ENCODE measurements around the gene DCAF8L1.

Gene DCAF8L1

GRCh38 chrX:27953171-27953570, 28.1 kb downstream of the DCAF8L1 start:
- Histone ChIP-seq H3K27me3 (replicated peaks) (no peaks in the 10 kb centered on the region), H3K36me3 (replicated peaks) (no peaks in the 10 kb centered on the region), H3K27ac (no peak overlapping the region), H3K4me3 (ENCODE audit: low read depth, low read length) (no peak overlapping the region)
- TF ChIP-seq CTCF (IDR thresholded peaks at IDR 0.05; ENCODE audit: low read depth, low read length, missing control alignments): no peak
- DNase-seq: no peak
- in situ Hi-C loops (cut with HindIII; ENCODE audit: low pct_ligation_motif_present, low sequenced_read_pairs): no loop called here

GRCh38 chrX:27933361-27933760, 47.9 kb downstream of the DCAF8L1 start:
- H3K27me3 ChIP-seq (replicated peaks): no peaks in the 10 kb centered on the region
- no peak for TF ChIP-seq CTCF (IDR thresholded peaks at IDR 0.05; ENCODE audit: low read depth, low read length, missing control alignments)
- no peaks in the 10 kb centered on the region for H3K36me3 ChIP-seq (replicated peaks)
- H3K4me3 ChIP-seq (ENCODE audit: low read depth, low read length): no peak overlapping the region
- no peak for DNase-seq
- no peak overlapping the region for H3K27ac ChIP-seq
- in situ Hi-C loops (cut with HindIII; ENCODE audit: low pct_ligation_motif_present, low sequenced_read_pairs): no loop called here

Measured in brain microvascular endothelial cell (primary cell).